Kidney (tissue), 14 donors: ENCODE data around the gene TXNDC17. TPM values are rescaled to one million over a fixed set of nuclear protein-coding genes. Genes with fewer than 3 reads are reported as not detected.

Experiments
- DNase-seq, 5 donors: peaks; one replicate each; pipeline ENCODE4 v3.0.0-alpha.2; 2013 to 2020
- FAIRE-seq: peaks from 2 replicates; lab custom pipeline; 2012; peaks lifted over from hg19 to GRCh38; lab: Jason Lieb, UNC
- H3K27ac ChIP-seq, 2 donors: one replicate each; pipeline ENCODE4 v1.7.0; 2013; ENCODE audit warnings: low read depth in 2 of 2, low read length in 2 of 2, inconsistent platforms in 1 of 2
- H3K27me3 ChIP-seq: one replicate; pipeline ENCODE4 v1.7.1; 2013; ENCODE audit warnings: low read length, inconsistent platforms; ENCODE audit not compliant: control insufficient read depth, insufficient read depth
- H3K36me3 ChIP-seq, 3 donors: one replicate each; pipeline versions ENCODE4 v1.7.0 to v1.7.1; 2013; ENCODE audit warnings: low read length in 3 of 3, control low read depth in 1 of 3, inconsistent platforms in 1 of 3; ENCODE audit not compliant: insufficient read depth in 3 of 3, control insufficient read depth in 2 of 3
- H3K4me1 ChIP-seq, 3 donors: one replicate each; pipeline versions ENCODE4 v1.7.0 to v1.7.1; 2013; ENCODE audit warnings: low read length in 3 of 3, inconsistent platforms in 1 of 3, low read depth in 1 of 3; ENCODE audit not compliant: control insufficient read depth in 2 of 3, insufficient read depth in 2 of 3
- H3K4me3 ChIP-seq, 3 donors: one replicate each; pipeline versions ENCODE4 v1.7.0 to v1.8.1; 2013; ENCODE audit warnings: low read length in 3 of 3, control low read depth in 1 of 3, inconsistent platforms in 1 of 3
- H3K9ac ChIP-seq, 3 donors: one replicate each; pipeline versions ENCODE4 v1.7.0 to v1.7.1; 2013; ENCODE audit warnings: low read length in 3 of 3, control low read depth in 1 of 3, inconsistent platforms in 1 of 3
- H3K9me3 ChIP-seq, 3 donors: one replicate each; pipeline versions ENCODE4 v1.7.0 to v1.7.1; 2013; ENCODE audit warnings: low read length in 3 of 3, control low read depth in 1 of 3, inconsistent platforms in 1 of 3; ENCODE audit not compliant: control insufficient read depth in 2 of 3, insufficient read depth in 1 of 3
- CTCF ChIP-seq: IDR thresholded peaks from 3 replicates; pipeline ENCODE4 v1.5.1; 2012; ENCODE audit warnings: mild to moderate bottlenecking, moderate library complexity, borderline replicate concordance; ENCODE audit not compliant: insufficient read depth; ENCODE audit errors: extremely low read depth
- intact Hi-C: fragments of 100-400 bp; cut with DNase I; formaldehyde crosslinking; loops from one replicate; pipeline ENCODE4 v1.11.1; 2022
- polyA plus RNA-seq: library from polyadenylated mRNA; stranded (reverse); fragments of 350-450 nt; fragmentation: Illumina TruSeq; extraction: RNeasy Lipid Tissue Mini Kit (QIAGEN cat#74804); gene quantifications from one replicate; pipeline ENCODE4 v1.2.3, GENCODE V29; 2014; ENCODE audit warnings: low read depth, low replicate concordance; ENCODE audit not compliant: insufficient read depth
- total RNA-seq: library from RNA; stranded (reverse); fragmentation: NEBNext Ultra II Directional; extraction: Animal tissue kit (Norgen Biotek cat#: 25700); gene quantifications from one replicate; pipeline ENCODE4 v1.2.1, GENCODE V29; 2021
- donor health status: control.
- donor health status: control.
- donor health status: control.
- donor health status: control.
- donor health status: control.
- donor health status: DM: yes; HTN: yes; CAD: no.
- donor health status: Normal renal cell carcinoma (clear cell type).

The TXNDC17 gene
- total and polyA plus RNA-seq, 2 donors from 2014 or later: 56.7 to 394 TPM

GRCh38 chr17:6667516-6667915 is 26.7 kb downstream of the TXNDC17 start:
- Histone ChIP-seq H3K9me3 (no peaks in the 10 kb centered on the region), H3K36me3 (no peaks in the 10 kb centered on the region), H3K27me3 (no peaks in the 10 kb centered on the region), H3K4me3 (no peak overlapping the region), H3K9ac (no peak overlapping the region), H3K27ac (no peak overlapping the region), H3K4me1 (no peaks in the 10 kb centered on the region)
- no peak for TF ChIP-seq CTCF
- intact Hi-C loops: no loop called here
- FAIRE-seq (no peak), DNase-seq (no peak)

GRCh38 chr17:6668219-6668618 is 27.4 kb downstream of the TXNDC17 start:
- DNase-seq: no peak

GRCh38 chr17:6668727-6669425 is 28.0 kb downstream of the TXNDC17 start:
- Histone ChIP-seq H3K4me1 (no peaks in the 10 kb centered on the region), H3K4me3 (no peak overlapping the region), H3K27me3 (no peaks in the 10 kb centered on the region), H3K36me3 (no peaks in the 10 kb centered on the region), H3K9me3 (no peaks in the 10 kb centered on the region), H3K9ac (no peak overlapping the region), H3K27ac (no peak overlapping the region)
- intact Hi-C loops: no loop called here
- FAIRE-seq (no peak), DNase-seq (no peak)
- no peak for TF ChIP-seq CTCF

More at GRCh38 chr17:6668219-6668618, 27.4 kb downstream of the TXNDC17 start:
- FAIRE-seq: no peak
- no peaks in the 10 kb centered on the region for H3K27me3 ChIP-seq
- intact Hi-C loops: no loop called here
- TF ChIP-seq CTCF: no peak
- H3K4me1 ChIP-seq: no peaks in the 10 kb centered on the region
- no peak overlapping the region for H3K9ac ChIP-seq
- H3K4me3 ChIP-seq: no peak overlapping the region
- H3K9me3 ChIP-seq: no peaks in the 10 kb centered on the region
- no peaks in the 10 kb centered on the region for H3K36me3 ChIP-seq
- no peak overlapping the region for H3K27ac ChIP-seq
